ENCODE data around the gene PTBP2. TPM values are rescaled to one million over a fixed set of nuclear protein-coding genes. Genes with fewer than 3 reads are reported as not detected.

The PTBP2 gene
- total RNA-seq, 1 experiment from 2014 or later: 20.4 TPM

DNA sequence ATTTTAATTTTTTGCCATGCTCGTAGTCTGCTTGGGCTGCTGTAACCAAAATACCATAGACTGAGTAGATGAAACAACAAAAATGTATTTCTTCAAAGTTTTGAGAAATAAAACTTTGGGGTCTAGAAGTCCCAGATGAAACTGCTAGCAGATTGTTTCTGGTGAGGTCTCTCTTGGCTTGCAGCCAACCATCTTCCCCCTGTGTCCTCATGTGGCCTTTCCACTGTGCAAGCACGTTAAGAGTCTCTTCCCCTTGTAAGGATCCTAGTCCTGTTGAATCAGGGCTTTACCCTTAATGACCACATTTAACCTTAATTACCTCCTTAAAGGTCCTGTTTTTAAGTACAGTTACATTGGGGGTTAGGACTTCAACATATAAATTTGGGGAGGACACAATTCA lies 86.6 kb downstream of the PTBP2 start:
- DNase-seq (ENCODE audit: low read depth in 1 of 2, low spot score in 2 of 2): no peak
- no peak overlapping the region for H3K4me3 ChIP-seq

DNA sequence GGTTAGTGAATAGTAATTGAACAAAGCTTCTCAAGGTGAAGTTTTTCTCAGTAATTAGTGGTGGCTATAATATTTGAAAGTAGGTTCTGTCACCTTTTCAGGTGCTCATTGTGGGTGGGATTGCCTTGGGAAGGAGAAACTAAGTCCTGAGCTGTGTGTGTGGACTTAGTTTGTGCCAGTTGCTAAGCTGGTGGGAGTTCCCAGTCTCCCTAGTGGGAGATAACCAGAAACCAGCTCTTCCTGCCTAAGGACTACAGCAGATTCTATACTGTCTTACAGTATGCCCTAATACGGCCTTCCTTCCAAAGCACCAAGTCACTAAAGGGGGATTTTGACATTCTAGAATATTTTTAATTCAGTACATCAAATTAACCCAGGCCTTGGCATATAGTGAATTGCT lies 94.3 kb downstream of the PTBP2 start:
- Histone ChIP-seq H3K9me3 (replicated peaks) (no peaks in the 10 kb centered on the region), H3K27ac (no peak overlapping the region), H3K4me1 (replicated peaks) (no peaks in the 10 kb centered on the region), H3K36me3 (peaks cover 26% of the 10 kb centered on the region), H3K4me3 (no peak overlapping the region), H3K27me3 (replicated peaks) (no peaks in the 10 kb centered on the region)
- DNase-seq (ENCODE audit: low read depth in 1 of 2, low spot score in 2 of 2): no peak

More for the DNA sequence above, 86.6 kb downstream of the PTBP2 start:
- H3K4me1 ChIP-seq (replicated peaks): no peaks in the 10 kb centered on the region
- H3K27ac ChIP-seq: no peak overlapping the region
- no peaks in the 10 kb centered on the region for H3K27me3 ChIP-seq (replicated peaks)
- peaks cover 47% of the 10 kb centered on the region for H3K36me3 ChIP-seq
- no peaks in the 10 kb centered on the region for H3K9me3 ChIP-seq (replicated peaks)

DNA sequence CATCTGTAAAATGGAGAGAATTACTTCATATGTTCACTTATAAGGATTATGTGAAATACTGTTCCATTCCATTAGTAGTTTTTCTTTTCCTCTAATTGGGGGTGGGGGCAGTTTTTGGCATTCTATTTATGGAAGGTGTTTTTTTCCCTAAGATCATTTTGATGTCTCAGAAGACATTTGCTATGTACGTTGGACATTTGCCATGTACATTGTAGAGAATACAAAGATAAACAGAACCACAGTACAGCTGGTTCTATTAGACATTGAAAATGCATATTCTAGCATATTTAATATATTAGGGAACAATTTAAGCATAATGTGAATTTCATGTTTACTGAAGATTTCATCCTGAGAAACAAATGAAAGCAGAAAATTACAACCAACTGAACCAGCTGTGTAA lies 98.5 kb downstream of the PTBP2 start:
- no peak for DNase-seq (ENCODE audit: low read depth in 1 of 2, low spot score in 2 of 2)
- Histone ChIP-seq H3K9me3 (replicated peaks) (no peaks in the 10 kb centered on the region), H3K4me3 (no peak overlapping the region), H3K27ac (no peak overlapping the region), H3K27me3 (replicated peaks) (no peaks in the 10 kb centered on the region), H3K4me1 (replicated peaks) (no peaks in the 10 kb centered on the region), H3K36me3 (no peaks in the 10 kb centered on the region; the same call in 1 of the 2 replicates)

DNA sequence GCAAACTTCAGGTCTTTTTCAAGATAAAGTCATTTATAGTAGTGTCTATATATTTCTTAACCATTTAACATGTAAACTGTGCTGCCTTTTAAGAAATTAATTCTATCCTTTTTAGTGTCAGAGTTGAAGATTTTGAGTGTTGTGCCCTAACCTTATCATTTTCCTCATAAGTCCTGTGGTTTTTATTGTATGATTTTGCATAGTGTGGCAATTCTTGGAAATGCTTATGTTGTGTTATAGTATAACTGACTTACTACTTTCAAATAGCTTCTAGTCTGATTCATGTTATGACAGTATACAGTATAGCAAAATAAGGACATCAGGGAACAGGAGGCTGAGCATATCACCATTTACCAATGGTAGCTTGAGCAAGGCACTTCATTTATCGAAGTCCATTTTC lies 99.1 kb downstream of the PTBP2 start:
- Histone ChIP-seq H3K4me3 (no peak overlapping the region), H3K27ac (no peak overlapping the region), H3K9me3 (replicated peaks) (no peaks in the 10 kb centered on the region), H3K4me1 (replicated peaks) (no peaks in the 10 kb centered on the region), H3K27me3 (replicated peaks) (no peaks in the 10 kb centered on the region), H3K36me3 (no peaks in the 10 kb centered on the region; the same call in 1 of the 2 replicates)
- DNase-seq (ENCODE audit: low read depth in 1 of 2, low spot score in 2 of 2): no peak

DNA sequence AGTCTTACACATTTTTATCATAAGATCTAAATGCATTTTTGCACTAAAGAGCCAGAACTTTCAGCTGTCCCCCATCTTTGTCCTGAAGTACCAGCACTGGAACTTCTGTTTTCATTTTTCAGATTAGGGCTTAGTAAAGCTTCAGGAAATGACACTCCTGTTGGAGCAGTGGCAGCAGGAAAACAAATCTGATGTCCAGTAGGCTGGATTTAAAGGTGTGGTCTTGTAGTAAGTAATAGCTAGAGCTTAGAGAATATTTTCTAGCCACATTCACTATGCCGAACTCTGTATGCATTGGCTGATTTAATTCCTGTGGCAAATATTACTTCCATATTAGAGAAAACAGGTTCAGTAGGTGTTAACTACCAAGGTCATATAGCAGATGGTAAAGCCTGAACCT lies 103.6 kb downstream of the PTBP2 start:
- Histone ChIP-seq H3K36me3 (no peaks in the 10 kb centered on the region), H3K9me3 (replicated peaks) (no peaks in the 10 kb centered on the region), H3K27ac (no peak overlapping the region), H3K27me3 (replicated peaks) (no peaks in the 10 kb centered on the region), H3K4me3 (no peak overlapping the region), H3K4me1 (replicated peaks) (no peaks in the 10 kb centered on the region)
- DNase-seq (ENCODE audit: low read depth in 1 of 2, low spot score in 2 of 2): no peak

DNA sequence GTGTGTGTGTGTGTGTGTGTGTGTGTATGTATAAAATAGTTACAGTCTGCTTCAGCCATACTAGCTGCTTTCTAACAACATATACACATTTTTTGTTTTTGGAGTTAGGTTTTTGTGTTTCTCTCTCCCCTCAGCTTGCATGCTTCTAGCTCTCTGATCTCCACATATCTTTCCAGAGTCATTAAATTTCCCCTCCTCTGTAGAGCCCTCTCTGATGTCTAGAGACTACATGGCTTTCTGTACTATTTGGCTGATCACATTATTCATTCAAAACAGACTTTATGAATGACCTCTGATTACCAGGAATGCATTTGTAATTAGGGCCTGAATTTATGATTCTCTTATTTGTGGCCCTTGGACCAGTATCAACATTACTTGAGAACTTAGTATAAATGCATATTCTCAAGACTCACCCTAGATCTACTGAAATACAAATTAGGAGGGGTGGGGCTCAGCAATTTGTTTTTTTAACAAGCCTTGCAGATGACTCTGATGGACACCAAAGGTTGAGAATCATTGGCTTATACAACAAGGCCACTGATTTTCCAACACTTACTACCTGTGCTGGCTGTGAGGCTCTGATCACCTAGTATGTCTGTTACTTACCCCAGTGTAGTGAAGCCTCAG lies 104.5 kb downstream of the PTBP2 start:
- H3K27me3 ChIP-seq (replicated peaks): no peaks in the 10 kb centered on the region
- no peak for DNase-seq (ENCODE audit: low read depth in 1 of 2, low spot score in 2 of 2)
- H3K9me3 ChIP-seq (replicated peaks): no peaks in the 10 kb centered on the region
- H3K4me3 ChIP-seq: no peak overlapping the region
- no peaks in the 10 kb centered on the region for H3K36me3 ChIP-seq
- no peaks in the 10 kb centered on the region for H3K4me1 ChIP-seq (replicated peaks)
- H3K27ac ChIP-seq: no peak overlapping the region

DNA sequence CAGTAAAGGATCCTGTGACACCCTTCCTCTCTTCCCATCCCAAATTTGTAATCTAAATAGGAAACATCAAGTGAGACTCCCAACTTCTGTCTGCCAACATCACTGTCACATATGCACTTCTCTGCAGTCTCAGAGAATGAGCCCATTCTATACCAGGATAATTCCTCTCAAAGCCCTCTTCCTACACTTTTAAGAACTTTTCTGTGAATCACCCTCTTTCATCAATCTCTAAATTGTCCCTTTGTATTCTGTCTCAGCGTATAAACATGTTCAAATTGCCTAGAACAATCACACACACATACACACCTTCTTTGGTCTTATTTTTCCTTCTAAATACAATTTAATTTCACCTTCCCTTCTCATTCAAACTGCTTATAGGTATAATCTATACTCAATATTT lies 111.8 kb downstream of the PTBP2 start:
- no peaks in the 10 kb centered on the region for H3K4me1 ChIP-seq (replicated peaks)
- no peak overlapping the region for H3K4me3 ChIP-seq
- no peaks in the 10 kb centered on the region for H3K36me3 ChIP-seq
- H3K9me3 ChIP-seq (replicated peaks): no peaks in the 10 kb centered on the region
- no peaks in the 10 kb centered on the region for H3K27me3 ChIP-seq (replicated peaks)
- no peak overlapping the region for H3K27ac ChIP-seq
- no peak for DNase-seq (ENCODE audit: low read depth in 1 of 2, low spot score in 2 of 2)

DNA sequence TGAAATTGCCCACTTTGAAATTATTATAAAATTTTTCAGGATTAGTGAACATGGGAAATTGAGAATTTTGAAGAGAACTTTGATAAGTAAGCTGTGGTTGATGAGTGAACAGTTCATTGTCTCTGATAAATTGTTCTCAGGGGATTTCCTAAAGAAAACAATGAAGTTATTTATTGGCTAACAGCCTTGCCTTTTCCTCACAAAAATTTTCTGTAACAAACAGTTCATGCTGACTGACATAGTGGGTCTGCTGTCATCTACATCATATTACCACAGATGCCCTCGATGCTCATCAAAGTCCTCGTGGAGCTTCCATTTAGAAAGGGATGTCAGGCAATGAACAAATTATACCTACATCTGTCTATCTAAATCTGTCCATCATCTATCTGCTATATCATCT lies 113.4 kb downstream of the PTBP2 start:
- no peaks in the 10 kb centered on the region for H3K9me3 ChIP-seq (replicated peaks)
- no peak for DNase-seq (ENCODE audit: low read depth in 1 of 2, low spot score in 2 of 2)
- H3K36me3 ChIP-seq: no peaks in the 10 kb centered on the region
- no peak overlapping the region for H3K4me3 ChIP-seq
- no peaks in the 10 kb centered on the region for H3K4me1 ChIP-seq (replicated peaks)
- H3K27me3 ChIP-seq (replicated peaks): no peaks in the 10 kb centered on the region
- no peak overlapping the region for H3K27ac ChIP-seq

DNA sequence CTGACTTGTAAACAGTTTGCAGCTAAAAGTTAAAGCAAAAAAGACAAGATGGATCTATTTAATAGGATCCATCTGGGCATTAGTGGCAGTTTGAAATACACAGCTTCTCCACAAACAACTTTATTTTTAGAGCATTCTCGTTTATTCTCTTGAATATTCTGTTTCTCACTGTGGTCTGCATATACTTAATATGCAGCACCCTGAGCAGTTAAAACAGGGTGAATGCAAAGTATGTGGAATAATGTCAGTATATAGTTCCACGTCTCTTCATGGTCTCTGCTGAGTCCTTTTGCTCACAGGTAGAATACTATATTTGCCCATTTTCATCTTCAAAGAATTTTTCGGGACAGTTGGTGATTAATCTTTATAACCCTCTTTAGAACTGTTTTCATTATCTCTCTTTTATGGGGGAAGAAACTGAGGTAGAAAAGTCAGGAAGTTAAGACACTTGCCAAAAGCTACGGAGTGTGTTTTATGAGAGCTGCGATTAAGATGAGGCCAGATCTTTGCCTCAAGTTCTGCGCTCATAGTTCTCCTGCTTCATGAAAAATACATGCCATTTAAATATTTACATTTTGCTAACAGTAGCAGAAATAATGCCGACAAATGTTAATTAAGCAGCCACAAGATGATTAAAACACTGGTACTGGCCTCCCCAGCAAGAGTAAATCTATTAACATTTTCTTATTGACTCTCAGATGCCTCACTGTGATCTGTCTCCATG lies 115.6 kb downstream of the PTBP2 start:
- H3K4me1 ChIP-seq (replicated peaks): no peaks in the 10 kb centered on the region
- no peak overlapping the region for H3K4me3 ChIP-seq
- DNase-seq (ENCODE audit: low read depth in 1 of 2, low spot score in 2 of 2): no peak
- H3K27ac ChIP-seq: no peak overlapping the region
- no peaks in the 10 kb centered on the region for H3K27me3 ChIP-seq (replicated peaks)
- no peaks in the 10 kb centered on the region for H3K9me3 ChIP-seq (replicated peaks)
- no peaks in the 10 kb centered on the region for H3K36me3 ChIP-seq

DNA sequence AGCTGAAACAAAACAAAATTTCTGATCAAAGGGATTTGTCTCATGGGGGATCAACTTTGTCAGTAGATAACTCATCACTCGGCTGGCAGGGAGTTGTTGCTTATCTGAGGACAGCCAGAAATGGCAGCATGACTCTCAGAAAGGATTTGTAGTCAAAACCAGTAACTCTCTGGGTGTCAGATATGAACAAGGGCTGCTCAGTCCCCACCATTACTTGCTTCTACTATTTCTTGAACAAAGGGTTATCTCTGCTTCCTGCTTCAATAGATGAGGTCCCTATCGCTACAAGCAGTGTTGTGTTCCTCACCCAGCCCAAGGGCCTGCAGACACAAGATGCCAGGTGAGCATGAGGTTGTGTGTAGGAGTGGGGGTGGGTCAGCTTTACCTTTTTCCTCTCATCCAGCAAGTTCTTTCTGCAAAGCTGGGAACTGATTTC lies 116.2 kb downstream of the PTBP2 start:
- no peaks in the 10 kb centered on the region for H3K27me3 ChIP-seq (replicated peaks)
- H3K9me3 ChIP-seq (replicated peaks): no peaks in the 10 kb centered on the region
- no peak overlapping the region for H3K27ac ChIP-seq
- H3K4me3 ChIP-seq: no peak overlapping the region
- no peak for DNase-seq (ENCODE audit: low read depth in 1 of 2, low spot score in 2 of 2)
- H3K36me3 ChIP-seq: no peaks in the 10 kb centered on the region
- no peaks in the 10 kb centered on the region for H3K4me1 ChIP-seq (replicated peaks)

DNA sequence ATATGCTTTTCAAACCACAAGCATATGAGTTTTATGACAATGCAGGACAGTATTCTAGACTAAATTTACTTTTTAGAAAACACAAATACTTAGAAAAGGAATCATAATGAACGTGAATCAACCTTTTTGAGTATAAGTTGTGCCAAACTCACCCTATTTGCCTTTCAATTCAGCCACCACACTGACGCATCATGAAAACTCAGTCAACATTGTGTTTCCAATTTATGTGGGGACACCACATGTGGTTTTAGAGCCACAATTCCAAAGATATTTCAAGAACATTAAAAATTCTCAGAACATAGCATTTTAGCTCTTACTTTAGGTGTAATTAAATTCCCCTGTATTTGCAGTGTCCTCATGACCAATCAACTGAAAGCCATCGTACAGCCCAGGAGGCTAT lies 118.8 kb downstream of the PTBP2 start:
- Histone ChIP-seq H3K4me3 (no peak overlapping the region), H3K9me3 (replicated peaks) (no peaks in the 10 kb centered on the region), H3K4me1 (replicated peaks) (no peaks in the 10 kb centered on the region), H3K36me3 (no peaks in the 10 kb centered on the region), H3K27ac (no peak overlapping the region), H3K27me3 (replicated peaks) (no peaks in the 10 kb centered on the region)
- DNase-seq (ENCODE audit: low read depth in 1 of 2, low spot score in 2 of 2): no peak

DNA sequence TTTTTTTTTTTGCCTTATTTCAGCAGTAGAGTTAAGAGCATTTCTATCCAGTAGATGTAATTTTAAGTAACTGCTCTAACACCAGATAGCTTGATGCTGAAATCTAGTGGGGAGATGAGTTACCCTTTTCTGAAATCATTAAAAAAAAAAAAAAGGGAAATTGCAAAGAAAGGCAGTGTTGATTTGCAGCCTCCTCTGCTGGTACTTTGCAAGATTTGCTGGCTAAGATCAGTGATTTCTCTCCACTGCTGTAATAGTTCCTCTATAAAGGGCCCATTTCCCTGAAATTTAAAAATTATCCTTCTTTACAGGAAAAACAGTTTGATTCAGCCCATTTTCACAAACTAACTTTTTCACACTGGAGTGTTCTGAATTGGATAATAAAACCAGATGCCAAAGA lies 120.6 kb downstream of the PTBP2 start:
- no peak for DNase-seq (ENCODE audit: low read depth in 1 of 2, low spot score in 2 of 2)
- no peaks in the 10 kb centered on the region for H3K27me3 ChIP-seq (replicated peaks)
- H3K27ac ChIP-seq: no peak overlapping the region
- no peaks in the 10 kb centered on the region for H3K4me1 ChIP-seq (replicated peaks)
- no peaks in the 10 kb centered on the region for H3K36me3 ChIP-seq
- H3K4me3 ChIP-seq: no peak overlapping the region
- no peaks in the 10 kb centered on the region for H3K9me3 ChIP-seq (replicated peaks)

DNA sequence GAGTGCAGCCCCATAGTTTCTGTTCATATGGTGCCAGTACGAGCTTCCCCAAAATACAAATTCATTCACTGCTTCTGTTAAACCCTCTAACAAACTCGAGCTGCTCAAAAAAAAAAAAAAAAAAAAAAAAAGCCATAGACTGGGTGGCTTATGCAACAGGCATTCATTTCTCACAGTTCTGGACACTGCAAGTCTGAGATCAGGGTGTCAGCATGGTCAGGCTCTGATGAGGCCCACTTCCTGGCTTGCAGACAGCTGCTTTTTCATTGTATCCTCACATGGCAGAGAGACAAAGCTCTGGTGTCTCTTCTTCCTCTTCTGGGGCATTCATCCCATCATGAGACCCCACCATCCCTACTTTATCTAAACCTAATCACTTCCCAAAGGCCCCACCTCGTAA lies 121.6 kb downstream of the PTBP2 start:
- Histone ChIP-seq H3K9me3 (replicated peaks) (no peaks in the 10 kb centered on the region), H3K27ac (no peak overlapping the region), H3K4me1 (replicated peaks) (no peaks in the 10 kb centered on the region), H3K27me3 (replicated peaks) (no peaks in the 10 kb centered on the region), H3K36me3 (no peaks in the 10 kb centered on the region), H3K4me3 (no peak overlapping the region)
- no peak for DNase-seq (ENCODE audit: low read depth in 1 of 2, low spot score in 2 of 2)

DNA sequence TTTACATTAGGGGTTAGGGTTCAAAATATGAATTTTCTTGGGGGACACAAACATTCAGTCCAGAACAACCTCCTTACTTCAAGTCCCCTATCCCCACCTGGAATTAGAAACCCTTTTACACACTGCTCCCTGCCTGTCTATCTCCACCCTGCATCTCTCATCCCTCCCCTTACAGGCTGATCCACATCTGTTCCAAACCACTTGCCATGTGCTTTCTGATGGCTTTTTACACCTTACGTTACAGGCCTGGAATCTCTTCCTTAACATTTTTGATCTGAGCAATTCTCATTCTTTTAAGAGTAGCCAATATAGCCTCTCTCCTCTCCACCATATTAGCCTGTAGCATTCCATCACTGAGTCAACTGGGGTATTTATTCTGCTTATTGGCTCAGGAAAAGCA lies 122.0 kb downstream of the PTBP2 start:
- no peaks in the 10 kb centered on the region for H3K4me1 ChIP-seq (replicated peaks)
- no peak overlapping the region for H3K27ac ChIP-seq
- H3K9me3 ChIP-seq (replicated peaks): no peaks in the 10 kb centered on the region
- no peak overlapping the region for H3K4me3 ChIP-seq
- no peaks in the 10 kb centered on the region for H3K36me3 ChIP-seq
- H3K27me3 ChIP-seq (replicated peaks): no peaks in the 10 kb centered on the region
- DNase-seq (ENCODE audit: low read depth in 1 of 2, low spot score in 2 of 2): no peak

DNA sequence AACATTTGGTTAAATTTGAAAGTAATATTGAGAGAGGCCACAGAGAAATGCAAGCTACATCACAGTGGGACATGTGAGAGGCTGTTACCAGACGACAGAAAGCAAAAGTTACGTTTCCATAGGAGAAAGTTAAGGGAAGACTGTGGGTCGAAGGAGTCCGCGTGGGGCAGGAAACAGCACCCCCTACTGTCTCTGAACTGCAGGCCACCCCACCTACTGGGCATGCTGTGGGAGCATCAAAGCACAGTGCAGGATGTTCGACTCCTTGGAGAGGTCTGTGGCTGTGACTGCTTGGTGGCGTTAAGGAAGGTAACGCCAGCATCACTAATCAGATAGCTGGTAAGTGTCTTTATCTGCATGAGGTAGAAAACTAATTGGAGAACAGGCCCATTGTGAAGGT lies 123.9 kb downstream of the PTBP2 start:
- Histone ChIP-seq H3K27ac (no peak overlapping the region), H3K9me3 (replicated peaks) (no peaks in the 10 kb centered on the region), H3K27me3 (replicated peaks) (no peaks in the 10 kb centered on the region), H3K4me1 (replicated peaks) (no peaks in the 10 kb centered on the region), H3K4me3 (no peak overlapping the region), H3K36me3 (no peaks in the 10 kb centered on the region)
- no peak for DNase-seq (ENCODE audit: low read depth in 1 of 2, low spot score in 2 of 2)

Data from SJSA1 (cell line).